ENCODE results near the gene LIPG.

The LIPG gene

DNA sequence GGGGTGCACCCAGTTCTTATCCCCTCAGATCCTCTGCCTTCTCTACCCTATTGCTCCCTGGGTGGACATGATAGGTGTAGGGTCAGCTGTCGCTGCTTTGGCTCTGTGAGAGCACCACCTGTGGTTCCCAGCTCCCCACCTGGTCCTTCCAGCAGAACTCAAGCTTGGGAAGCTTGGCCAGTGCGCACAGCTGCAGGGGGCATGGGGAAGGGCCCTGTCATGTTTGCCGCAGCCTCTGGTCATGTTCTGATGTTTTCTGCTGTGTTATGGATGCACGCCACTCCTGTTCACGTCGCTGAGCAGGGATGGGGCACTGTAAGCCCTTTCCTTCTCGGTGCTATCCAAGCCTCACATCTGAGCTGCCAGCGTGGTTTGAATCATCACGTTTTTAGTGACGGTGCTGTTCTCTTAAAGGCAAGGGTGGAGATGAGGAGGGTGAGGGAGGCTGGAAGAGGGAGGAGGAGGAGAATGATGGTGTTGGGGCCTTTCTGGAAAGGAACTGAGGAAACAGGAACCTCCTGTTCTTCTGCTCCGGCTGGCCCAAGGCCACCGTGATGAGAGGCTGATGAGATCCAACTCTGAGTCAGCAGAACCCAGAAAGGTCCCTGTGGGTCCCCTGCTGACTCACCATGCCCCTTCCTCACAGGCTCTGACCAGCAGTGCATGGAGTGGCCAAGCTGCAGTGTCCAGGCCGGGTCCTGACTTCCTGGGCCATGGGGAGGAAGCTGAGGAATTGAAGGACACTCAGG, 78.0 kb downstream of the LIPG start:
- DNase-seq, result no peak

GRCh38 chr18:49640741-49641140, 78.9 kb downstream of the LIPG start:
- DNase-seq, result no peak

DNA sequence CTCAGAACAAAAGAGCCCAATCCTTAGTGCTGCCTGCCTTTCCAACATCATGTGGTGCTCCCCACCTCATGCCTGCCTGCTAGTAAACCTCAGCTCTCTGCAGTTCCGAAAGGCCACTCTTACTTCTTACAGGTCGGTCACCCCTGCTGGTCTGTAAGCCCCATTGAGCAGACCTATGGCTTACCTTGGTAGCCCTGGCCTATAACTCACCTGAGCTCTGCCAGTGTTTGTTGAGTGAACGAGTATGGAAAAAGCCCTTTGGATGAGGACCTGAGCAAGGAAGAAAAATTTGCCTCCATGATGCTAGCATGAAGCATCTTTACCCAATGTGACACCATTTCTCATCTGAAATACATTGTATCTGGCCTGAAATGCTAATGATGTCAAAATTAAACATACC, 83.3 kb downstream of the LIPG start:
- no peak for DNase-seq

- DNase-seq, result no peak
Measured at GRCh38 chr18:49645841-49646351, 84.0 kb downstream of the LIPG start.

- no peak for DNase-seq
Measured at GRCh38 chr18:49646873-49647272, 85.0 kb downstream of the LIPG start.

DNA sequence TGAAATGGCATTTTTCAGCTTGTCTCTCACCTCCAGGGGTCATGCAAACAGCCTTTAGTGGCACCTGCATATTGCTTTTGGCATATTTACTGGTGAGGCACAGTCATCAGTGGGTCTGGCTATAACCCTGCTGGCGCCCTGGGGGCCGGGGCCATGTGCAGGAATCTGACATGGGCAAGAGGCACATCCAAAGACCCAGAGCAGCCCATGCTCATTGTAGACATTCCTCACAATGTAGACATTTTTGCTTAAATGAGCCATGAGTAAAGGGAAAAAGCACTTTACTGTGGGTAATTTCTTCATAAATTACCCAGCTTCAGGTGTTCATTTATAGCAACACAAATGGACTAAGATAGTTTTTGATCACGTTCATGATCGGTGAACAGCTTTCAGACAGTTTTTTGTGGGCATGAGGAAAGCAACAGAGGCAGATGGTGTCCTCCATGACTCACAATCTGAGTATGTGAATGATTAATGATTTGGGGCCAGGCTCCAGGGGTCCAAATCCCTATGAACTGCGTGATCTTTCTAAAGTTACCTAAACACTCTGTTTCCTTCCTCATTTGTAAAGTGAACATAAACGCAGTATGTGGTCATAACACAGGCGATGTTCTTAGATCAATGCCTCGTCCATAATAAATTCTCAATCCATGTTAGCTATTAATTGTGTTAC, 85.8 kb downstream of the LIPG start:
- DNase-seq, result peak; percentile 71

DNA sequence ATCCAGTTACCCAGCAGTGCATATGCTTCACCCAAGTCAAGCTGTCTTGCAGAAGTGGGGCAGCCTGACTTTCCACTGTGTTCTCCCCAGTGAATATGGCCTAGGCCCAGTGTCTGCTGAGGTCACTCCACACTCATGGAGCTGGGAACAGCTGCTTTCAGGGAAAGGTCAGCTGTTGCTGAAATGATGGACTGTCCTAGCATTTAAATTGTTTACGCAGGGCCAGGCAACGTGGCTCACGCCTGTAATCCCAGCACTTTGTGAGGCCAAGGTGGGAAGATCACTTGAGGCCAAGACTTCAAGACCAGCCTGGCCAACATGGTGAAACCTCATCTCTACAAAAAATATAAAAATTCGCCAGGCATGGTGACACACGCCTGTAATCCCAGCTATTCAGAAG, 86.5 kb downstream of the LIPG start:
- DNase-seq, result no peak

Measured in fibroblast of skin of abdomen (primary cell).